Esophagus muscularis mucosa (tissue), 3 donors: Measurements from ENCODE around the gene NFATC3.

ENCODE experiments used
- POLR2A ChIP-seq: fragments of 450-650 bp; IDR thresholded peaks from one replicate; pipeline ENCODE4 v1.6.1; 2017; ENCODE audit warnings: antibody characterized with exemption, moderate library complexity, mild to moderate bottlenecking, low read depth
- POLR2AphosphoS5 ChIP-seq, 2 donors: sonication (generic); formaldehyde crosslinking; IDR thresholded peaks; one replicate each; pipeline ENCODE4 v1.6.1; 2017; ENCODE audit warnings: antibody characterized with exemption in 2 of 2
- TF ChIP-seq, protein P1 (sequence below), 3 experiments: fragments of 200-600 bp in 2 of 3; fragments of 450-650 bp in 1 of 3; sonication (generic) in 2 of 3; IDR thresholded peaks; one replicate each; pipeline ENCODE4 v1.5.1; 2017 to 2019; ENCODE audit warnings: antibody characterized with exemption in 3 of 3, mild to moderate bottlenecking in 2 of 3, moderate library complexity in 1 of 3

DNA sequence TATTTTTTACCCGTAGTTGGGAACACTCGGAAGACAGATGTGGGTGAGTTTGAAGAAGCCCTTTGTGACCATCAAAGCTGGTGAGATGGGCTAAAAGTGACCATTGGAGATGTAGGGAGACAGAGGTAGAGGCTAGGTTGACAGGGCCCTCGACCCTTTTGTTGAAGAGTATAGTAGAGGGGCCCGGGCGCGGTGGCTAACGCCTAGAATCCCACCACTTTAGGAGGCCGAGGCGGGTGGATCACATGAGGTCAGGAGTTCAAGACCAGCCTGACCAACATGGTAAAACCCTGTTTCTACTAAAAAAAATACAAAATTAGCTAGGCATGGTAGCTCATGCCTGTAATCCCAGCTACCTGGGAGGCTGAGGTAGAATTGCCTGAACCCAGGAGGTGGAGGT, 16.2 kb upstream of the NFATC3 start:
- TF ChIP-seq, protein P1, sequence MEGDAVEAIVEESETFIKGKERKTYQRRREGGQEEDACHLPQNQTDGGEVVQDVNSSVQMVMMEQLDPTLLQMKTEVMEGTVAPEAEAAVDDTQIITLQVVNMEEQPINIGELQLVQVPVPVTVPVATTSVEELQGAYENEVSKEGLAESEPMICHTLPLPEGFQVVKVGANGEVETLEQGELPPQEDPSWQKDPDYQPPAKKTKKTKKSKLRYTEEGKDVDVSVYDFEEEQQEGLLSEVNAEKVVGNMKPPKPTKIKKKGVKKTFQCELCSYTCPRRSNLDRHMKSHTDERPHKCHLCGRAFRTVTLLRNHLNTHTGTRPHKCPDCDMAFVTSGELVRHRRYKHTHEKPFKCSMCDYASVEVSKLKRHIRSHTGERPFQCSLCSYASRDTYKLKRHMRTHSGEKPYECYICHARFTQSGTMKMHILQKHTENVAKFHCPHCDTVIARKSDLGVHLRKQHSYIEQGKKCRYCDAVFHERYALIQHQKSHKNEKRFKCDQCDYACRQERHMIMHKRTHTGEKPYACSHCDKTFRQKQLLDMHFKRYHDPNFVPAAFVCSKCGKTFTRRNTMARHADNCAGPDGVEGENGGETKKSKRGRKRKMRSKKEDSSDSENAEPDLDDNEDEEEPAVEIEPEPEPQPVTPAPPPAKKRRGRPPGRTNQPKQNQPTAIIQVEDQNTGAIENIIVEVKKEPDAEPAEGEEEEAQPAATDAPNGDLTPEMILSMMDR (IDR thresholded peaks at IDR 0.05) = no peak
- no peak for TF ChIP-seq POLR2AphosphoS5 (IDR thresholded peaks at IDR 0.05)
- TF ChIP-seq POLR2A = no peak
